GM18508 (cell line): ENCODE measurements around the gene CDKAL1.
A peak's percentile ranks its signal among the peaks of the same experiment; 100 is the strongest.
"Not testable (repeated sequence)": the region's sequence is repeated elsewhere in the genome, so short reads cannot be mapped to it uniquely, and the experiment has no call there.

Source experiments
- ATAC-seq: cut with Tn5 transposase; IDR thresholded peaks from one replicate; pipeline ENCODE4 v1.9.1; 2021; ENCODE audit warnings: moderate number of reproducible peaks; ENCODE audit not compliant: insufficient read depth, unreplicated experiment

CDKAL1 gene

GRCh38 chr6:20534295-20535262, at the start of gene CDKAL1:
Gene CDKAL1 (plus strand): TSS chr6:20534457. CDS start chr6:20546351, 11,894 bp downstream.
- ATAC-seq: peak; percentile 76

- no peak for ATAC-seq
Measured at GRCh38 chr6:20486641-20487040, 47.6 kb upstream of the CDKAL1 start.

DNA sequence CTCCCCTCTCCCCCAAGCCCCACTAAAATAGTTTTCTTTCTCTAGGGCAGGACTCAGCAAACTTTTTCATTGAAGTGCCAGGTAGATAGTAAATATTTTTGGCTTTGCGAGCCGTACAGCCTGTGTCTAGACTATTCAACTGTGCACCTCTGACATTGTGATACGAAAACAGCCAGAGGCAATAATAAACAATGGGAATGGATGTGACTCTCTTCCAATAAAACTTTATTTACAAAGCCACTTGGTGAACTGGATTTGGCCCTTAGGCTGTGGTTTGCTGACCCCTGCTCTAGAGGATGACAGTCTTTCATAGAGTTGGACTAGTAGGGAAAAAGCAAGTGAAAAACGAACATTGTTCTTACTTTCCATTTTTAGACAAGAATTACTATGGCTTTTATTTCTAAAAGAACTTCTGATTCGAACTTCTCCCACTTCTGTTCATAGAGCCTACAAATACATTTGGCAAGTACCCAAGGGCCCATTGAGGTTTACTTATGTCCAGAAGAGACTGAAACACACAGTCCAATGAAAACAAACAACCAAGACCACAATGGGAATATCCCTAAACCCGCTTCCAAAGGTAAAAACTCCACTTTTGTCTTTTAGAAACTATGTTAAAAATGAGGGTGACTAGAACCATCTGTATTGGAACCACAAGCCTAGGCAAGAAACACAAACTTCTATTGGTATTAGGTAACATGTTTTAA, 46.4 kb upstream of the CDKAL1 start:
- no peak for ATAC-seq

GRCh38 chr6:20490591-20490990, 43.7 kb upstream of the CDKAL1 start:
- ATAC-seq: no peak

GRCh38 chr6:20492099-20492498, 42.2 kb upstream of the CDKAL1 start:
- ATAC-seq: no peak

DNA sequence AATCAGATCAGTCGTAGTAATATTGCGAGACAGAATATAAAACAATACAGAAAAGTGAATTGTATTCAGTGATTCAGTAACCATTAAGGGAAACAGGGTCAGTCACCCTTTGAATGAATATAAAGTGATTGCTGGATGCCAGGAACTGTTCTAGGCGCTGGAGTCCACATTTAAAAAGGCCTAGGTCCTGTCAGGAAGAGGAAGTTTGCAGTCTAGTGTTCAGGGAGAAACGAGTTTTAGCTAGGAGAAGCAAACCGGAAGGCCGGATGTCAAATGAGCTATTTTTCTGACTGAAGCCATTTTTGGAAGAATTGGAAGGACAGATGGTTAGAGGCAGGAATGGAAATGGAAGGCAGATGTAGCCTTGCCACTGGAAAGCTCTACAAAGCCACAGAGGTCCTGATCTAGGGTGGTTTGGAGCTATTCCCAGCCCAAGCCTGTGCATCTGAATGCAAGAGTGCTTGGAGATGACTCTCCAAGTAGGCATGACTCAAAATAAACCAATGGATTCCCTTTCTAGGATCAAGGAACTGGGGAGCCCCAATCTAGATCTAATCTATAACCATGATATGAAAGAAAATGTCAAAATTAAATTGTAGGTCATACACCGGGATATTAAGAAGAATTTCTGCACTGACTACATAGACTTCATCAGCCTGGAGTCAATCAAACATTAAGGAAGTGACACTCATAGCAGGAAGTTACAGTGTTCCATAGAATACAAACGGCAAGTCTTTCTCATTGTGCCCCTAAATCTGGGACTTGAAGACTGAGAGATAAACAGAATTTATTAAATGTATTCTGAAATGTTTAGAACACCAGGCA, 36.8 kb upstream of the CDKAL1 start:
- ATAC-seq: no peak

DNA sequence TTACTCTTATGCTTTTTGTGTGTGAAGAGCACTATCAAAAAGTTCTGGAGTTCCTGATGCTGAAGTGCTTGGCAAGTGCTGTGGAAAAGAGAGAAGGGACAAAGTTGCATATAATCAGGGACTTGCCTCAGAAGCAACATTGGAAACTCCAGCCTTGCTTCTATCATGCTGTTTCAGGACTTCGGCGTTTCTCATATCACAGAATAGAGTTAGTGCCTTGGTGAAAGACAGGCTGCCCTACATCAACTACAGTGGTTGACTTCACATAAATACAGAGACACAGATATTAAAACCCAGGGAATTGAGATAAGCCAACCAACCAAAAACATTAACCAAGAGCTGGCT, 36.2 kb upstream of the CDKAL1 start:
- no peak for ATAC-seq

DNA sequence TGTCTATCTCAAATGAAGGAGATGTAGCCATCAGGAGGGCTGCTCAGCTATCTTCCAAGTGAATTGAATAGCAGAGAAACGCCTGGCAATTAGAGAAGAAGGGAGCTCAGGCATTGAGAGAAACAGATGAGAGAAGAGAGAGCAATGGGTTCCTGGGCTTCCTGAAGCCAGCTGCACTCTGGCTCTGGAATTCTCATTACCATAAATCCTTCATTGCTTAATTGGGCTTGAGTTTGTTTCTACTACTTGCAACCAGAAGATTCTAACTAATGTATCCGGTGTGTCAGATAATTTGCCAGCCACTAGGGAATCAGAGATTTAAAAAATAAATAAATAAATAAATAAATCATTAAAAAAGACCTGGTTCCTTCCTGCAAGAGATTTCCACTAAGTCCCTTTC, 25.0 kb upstream of the CDKAL1 start:
- no peak for ATAC-seq

DNA sequence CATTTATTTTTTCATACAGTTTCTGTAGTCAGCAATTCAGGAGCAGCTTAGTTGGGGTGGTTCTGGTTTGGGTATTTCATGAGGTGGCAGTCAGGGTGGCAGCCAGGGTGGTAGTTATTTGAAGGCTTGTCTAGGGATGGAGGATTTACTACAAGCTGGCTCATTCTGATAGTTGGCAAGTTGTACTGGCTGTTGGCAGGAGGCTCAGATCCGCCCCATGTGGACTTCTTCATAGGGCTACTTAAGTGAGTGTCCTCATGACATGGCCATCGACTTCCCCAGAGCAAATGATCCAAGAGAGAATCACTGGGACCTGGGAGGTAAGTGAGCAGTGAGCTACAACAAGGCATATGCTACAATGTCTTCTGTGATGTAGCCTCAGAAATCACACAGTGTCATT, 22.4 kb upstream of the CDKAL1 start:
- ATAC-seq: no peak

DNA sequence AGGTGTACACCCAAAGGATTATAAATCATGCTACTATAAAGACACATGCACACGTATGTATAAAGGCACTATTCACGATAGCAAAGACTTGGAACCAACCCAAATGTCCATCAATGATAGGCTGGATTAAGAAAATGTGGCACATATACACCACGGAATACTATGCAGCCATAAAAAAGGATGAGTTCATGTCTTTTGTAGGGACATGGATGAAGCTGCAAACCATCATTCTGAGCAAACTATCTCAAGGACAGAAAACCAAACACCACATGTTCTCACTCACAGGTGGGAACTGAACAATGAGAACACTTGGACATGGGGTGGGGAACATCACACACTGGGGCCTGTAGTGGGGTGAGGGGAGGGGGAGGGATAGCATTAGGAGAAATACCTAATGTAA, 9.0 kb upstream of the CDKAL1 start:
- not testable (repeated sequence) for ATAC-seq

DNA sequence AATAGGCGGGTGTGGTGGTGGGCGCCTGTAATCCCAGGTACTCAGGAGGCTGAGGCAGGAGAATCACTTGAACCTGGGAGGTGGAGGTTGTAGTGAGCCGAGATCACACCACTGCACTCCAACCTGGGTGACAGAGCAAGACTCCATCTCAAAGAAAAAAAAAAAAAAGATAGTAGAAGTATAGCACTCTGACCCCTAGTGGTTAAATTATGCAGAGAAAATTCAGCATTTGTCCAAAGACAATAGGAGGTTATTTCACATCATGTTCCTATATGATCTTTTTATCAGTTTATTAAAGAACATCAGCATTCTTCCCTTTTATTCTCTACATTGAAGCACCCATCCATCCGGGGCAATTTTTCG, 5.2 kb upstream of the CDKAL1 start:
- not testable (repeated sequence) for ATAC-seq

DNA sequence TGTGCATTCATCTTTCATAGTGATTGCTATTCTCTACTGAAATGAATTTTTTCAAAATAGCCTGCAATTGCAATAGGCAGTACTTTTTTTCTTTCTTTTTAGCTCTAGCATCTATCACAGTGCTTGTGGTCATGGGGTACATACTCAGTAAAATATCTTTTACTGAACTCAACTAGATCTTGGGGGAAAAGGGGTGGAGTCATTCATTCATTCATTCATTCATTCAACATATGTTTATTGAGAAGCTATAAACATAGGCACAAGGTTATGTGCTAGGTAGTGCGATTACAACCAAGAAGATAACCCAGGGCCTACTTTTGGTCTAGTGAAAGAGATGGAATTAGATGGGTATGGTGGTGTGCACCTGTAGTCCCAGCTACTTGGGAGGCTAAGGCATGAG, 1.4 kb upstream of the CDKAL1 start:
- ATAC-seq: no peak

GRCh38 chr6:20533746-20534294, 437 bp upstream of the CDKAL1 start:
- no peak for ATAC-seq

DNA sequence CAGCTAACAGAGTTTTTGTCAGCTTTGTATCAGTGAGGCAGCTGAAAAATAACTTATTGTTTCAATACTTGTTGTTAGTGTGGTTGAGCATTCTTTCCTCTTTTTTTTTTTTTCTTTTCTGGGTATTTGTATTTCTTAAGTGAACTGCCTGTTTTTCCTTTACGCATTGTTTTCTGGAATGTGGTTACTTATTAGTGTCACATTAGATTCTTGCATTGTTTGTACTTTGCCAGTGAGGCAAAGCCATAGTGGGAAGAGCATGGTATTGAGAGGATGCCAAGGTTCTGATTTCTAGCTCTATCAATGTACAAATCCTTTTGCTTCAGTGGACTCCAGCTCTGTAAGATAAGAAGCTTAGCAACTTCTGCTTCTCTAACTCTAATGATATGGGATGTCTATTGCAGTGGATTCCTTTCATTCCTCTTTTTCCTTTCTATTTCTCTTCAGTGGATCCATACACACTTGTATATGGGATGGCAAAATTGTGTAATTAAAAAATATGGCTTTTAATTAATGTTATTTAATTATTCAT, 3.9 kb downstream of the CDKAL1 start:
- ATAC-seq: no peak

DNA sequence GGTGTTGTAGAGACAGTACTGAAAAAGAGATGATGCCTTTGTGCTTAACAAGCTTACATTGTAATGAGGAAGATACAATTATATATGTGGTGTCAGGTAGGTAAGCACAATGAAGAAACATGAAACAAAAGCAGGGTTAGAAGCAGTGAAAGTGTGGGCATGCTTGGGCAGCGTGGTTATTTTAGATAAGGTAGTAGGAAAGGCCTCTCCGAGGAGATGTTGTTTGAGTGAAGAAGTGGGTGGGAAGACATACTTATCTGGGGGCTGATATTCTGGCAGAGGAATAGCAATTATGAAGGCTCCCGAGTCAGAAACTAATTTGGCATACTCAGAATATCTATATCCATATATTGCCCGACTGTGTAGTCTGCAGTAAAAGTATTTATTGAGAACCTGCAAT, 4.7 kb downstream of the CDKAL1 start:
- ATAC-seq: no peak

GRCh38 chr6:20539387-20539786, 5.1 kb downstream of the CDKAL1 start:
- ATAC-seq: no peak

- no peak for ATAC-seq
Measured at GRCh38 chr6:20540683-20541082, 6.4 kb downstream of the CDKAL1 start.

DNA sequence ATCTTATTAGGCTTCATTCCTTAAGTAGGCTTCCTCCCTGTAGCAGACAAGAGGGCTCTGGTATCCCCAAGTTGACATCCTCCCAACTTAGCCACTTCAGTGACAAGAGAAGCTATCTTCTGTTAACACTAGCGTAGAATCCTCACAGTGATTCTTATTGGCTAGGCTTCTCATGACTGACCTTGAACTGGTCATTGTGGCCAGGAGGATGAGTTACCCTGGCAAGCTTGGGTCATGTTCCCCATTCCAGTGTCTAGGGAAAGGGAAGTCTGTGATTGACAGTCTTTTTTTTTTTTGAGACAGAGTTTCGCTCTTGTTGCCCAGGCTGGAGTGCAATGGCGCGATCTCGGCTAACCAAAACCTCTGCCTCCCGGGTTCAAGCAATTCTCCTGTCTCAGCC, 7.1 kb downstream of the CDKAL1 start:
- ATAC-seq: no peak

- ATAC-seq: peak; percentile 97
Measured at GRCh38 chr6:20542927-20543602, 8.8 kb downstream of the CDKAL1 start.

DNA sequence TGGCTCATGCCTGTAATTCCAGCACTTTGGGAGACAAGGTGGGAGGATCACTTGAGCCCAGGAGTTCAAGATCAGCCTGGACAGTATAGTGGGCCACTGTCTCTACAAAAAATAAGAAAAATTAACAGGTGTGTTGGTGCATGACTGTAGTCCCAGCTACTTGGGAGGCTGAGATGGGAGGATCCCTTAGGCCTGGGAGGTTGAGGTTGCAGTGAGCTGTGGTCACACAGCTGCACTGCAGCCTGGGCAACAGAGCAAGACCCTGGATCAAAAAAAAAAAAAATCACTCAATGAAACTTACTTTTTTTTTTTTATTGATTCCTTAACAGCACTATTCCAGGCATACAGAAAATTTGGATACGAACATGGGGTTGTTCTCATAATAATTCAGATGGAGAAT, 14.0 kb downstream of the CDKAL1 start:
- no peak for ATAC-seq
